Spleen (tissue), 11 donors: Measurements from ENCODE around the gene CAPN9. TPM values are rescaled to one million over a fixed set of nuclear protein-coding genes. Genes with fewer than 3 reads are reported as not detected.

Experiments
- DNase-seq: peaks from one replicate; pipeline ENCODE4 v3.0.0-alpha.2; 2020
- H3K27ac ChIP-seq, 8 donors: fragments of 200-600 bp; sonication (generic) in 7 of 8; 1 replicate in 4 of 8; 2 replicates in 4 of 8; pipeline versions ENCODE4 v1.5.0 to v1.8.0; 2016 to 2021; ENCODE audit warnings: inconsistent platforms in 4 of 8, mild to moderate bottlenecking in 4 of 8, moderate library complexity in 1 of 8
- H3K27me3 ChIP-seq, 7 donors: fragments of 200-600 bp; sonication (generic) in 6 of 7; replicated peaks in 1 of 7; 1 replicate in 4 of 7; 2 replicates in 3 of 7; pipeline versions ENCODE4 v1.5.0 to v1.8.0; 2016 to 2021; ENCODE audit warnings: inconsistent platforms in 3 of 7, mild to moderate bottlenecking in 1 of 7
- H3K36me3 ChIP-seq, 6 donors: fragments of 200-600 bp; sonication (generic) in 5 of 6; 1 replicate in 4 of 6; 2 replicates in 2 of 6; pipeline versions ENCODE4 v1.5.0 to v1.8.0; 2016 to 2021; ENCODE audit warnings: inconsistent platforms in 2 of 6
- H3K4me1 ChIP-seq, 6 donors: fragments of 200-600 bp; sonication (generic) in 5 of 6; 1 replicate in 3 of 6; 2 replicates in 3 of 6; pipeline versions ENCODE4 v1.5.0 to v1.8.0; 2016 to 2021; ENCODE audit warnings: inconsistent platforms in 3 of 6
- H3K4me3 ChIP-seq, 8 donors: fragments of 200-600 bp; sonication (generic) in 7 of 8; 1 replicate in 4 of 8; 2 replicates in 4 of 8; pipeline versions ENCODE4 v1.5.0 to v1.8.0; 2016 to 2021; ENCODE audit warnings: inconsistent platforms in 4 of 8, mild to moderate bottlenecking in 4 of 8, moderate library complexity in 2 of 8
- H3K9me3 ChIP-seq, 8 donors: fragments of 200-600 bp; sonication (generic) in 7 of 8; 1 replicate in 4 of 8; 2 replicates in 4 of 8; pipeline versions ENCODE4 v1.5.0 to v1.8.0; 2016 to 2021; ENCODE audit warnings: inconsistent platforms in 4 of 8
- POLR2A ChIP-seq, 3 donors: fragments of 450-650 bp; IDR thresholded peaks; one replicate each; pipeline ENCODE4 v1.5.1; 2017; ENCODE audit warnings: antibody characterized with exemption in 3 of 3, mild to moderate bottlenecking in 1 of 3
- POLR2AphosphoS5 ChIP-seq, 3 donors: sonication (generic); formaldehyde crosslinking; IDR thresholded peaks; one replicate each; pipeline ENCODE4 v1.5.1; 2017; ENCODE audit warnings: antibody characterized with exemption in 3 of 3
- WGBS, 5 donors: extraction: QIAGEN DNeasy Blood & Tissue Kit in 3 of 5; methylation state at CpG; one replicate each; pipeline versions ENCODE4 v1.1.5 to v1.1.7; 2013 to 2018; 5-methylcytosine and 5-hydroxymethylcytosine counted together
- intact Hi-C: fragments of 100-400 bp; cut with DNase I; formaldehyde crosslinking; loops from one replicate; pipeline ENCODE4 v1.15.0; 2023; ENCODE audit warnings: low total_unique reads
- polyA plus RNA-seq, 3 donors: library from polyadenylated mRNA; stranded (reverse); fragments of 200-250 nt; gene quantifications; one replicate each; pipeline ENCODE4 v1.2.1, GENCODE V29; 2013
- total RNA-seq, 7 donors: library from RNA; depleted of rRNA in 3 of 7; stranded (reverse); fragments of >200 nt in 3 of 7; fragmentation: NEBNext Ultra II Directional in 4 of 7; extraction: Animal tissue kit (Norgen Biotek cat#: 25700) in 4 of 7; gene quantifications; one replicate each; pipeline versions ENCODE4 v1.1.0 to v1.2.1, GENCODE V29; 2016 to 2021
- TF ChIP-seq, protein P1 (sequence below), 11 experiments: fragments of 200-600 bp in 7 of 11; fragments of 450-650 bp in 4 of 11; sonication (generic) in 4 of 11; IDR thresholded peaks in 8 of 11; conservative IDR thresholded peaks in 3 of 11; 1 replicate in 7 of 11; 2 replicates in 4 of 11; pipeline versions ENCODE4 v1.4.0 to v1.8.0; 2016 to 2021; ENCODE audit warnings: antibody characterized with exemption in 11 of 11, inconsistent platforms in 4 of 11, mild to moderate bottlenecking in 1 of 11
- donor health status: healthy with polysubstance abuse.
- donor health status: DM: no; HTN: no; CAD: no; lungs with moderate emphysema.
- donor health status: DM: no; HTN: no; CAD: no.
- donor health status: Bipolar disorder and iron deficiency.
- donor health status: healthy.
- donor health status: DM: no; HTN: no; CAD: no.
- donor health status: DM: yes; HTN: yes; CAD: no.

Gene CAPN9
- total and polyA plus RNA-seq, 10 donors: 0.05 TPM; not detected in 9

DNA sequence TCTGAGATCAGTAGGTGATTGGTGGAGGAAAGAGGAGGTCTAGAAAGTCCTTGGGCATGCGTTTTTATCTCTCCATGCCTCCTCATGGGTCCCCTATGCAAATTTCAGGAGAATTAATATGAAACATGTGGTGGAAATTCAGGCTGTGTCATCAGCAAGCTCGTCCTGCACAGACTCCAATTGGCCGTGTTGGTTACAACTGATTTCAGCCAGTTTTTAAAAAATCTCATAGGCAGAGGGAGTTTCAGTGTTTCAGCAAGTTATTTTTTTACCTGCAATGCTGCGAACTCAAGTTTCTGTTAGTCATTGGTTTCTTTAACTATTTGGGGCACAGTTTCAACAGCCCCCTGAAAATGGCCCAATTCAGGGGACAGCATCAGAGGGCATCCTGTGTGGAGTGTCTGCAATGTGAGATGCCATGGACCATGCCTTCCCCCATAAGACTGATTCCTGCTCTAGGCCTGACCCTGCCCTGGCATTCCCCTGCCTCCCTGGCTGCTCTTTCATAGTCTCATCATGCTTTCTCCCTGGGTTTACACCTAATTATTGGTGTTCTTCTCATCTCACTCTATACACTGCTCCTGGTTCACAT lies 61.2 kb downstream of the CAPN9 start:
- Histone ChIP-seq H3K4me1 (no peaks in the 10 kb centered on the region), H3K4me3 (no peak overlapping the region), H3K9me3 (peaks cover 4 to 30% (median 17%) of the 10 kb centered on the region in 8 donors), H3K27ac (no peak overlapping the region), H3K36me3 (no peaks in the 10 kb centered on the region), H3K27me3 (no peaks in the 10 kb centered on the region)
- no peak for TF ChIP-seq POLR2AphosphoS5 (IDR thresholded peaks at IDR 0.05)
- TF ChIP-seq, protein P1, sequence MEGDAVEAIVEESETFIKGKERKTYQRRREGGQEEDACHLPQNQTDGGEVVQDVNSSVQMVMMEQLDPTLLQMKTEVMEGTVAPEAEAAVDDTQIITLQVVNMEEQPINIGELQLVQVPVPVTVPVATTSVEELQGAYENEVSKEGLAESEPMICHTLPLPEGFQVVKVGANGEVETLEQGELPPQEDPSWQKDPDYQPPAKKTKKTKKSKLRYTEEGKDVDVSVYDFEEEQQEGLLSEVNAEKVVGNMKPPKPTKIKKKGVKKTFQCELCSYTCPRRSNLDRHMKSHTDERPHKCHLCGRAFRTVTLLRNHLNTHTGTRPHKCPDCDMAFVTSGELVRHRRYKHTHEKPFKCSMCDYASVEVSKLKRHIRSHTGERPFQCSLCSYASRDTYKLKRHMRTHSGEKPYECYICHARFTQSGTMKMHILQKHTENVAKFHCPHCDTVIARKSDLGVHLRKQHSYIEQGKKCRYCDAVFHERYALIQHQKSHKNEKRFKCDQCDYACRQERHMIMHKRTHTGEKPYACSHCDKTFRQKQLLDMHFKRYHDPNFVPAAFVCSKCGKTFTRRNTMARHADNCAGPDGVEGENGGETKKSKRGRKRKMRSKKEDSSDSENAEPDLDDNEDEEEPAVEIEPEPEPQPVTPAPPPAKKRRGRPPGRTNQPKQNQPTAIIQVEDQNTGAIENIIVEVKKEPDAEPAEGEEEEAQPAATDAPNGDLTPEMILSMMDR (IDR thresholded peaks at IDR 0.05 in 8 of 11, conservative IDR thresholded peaks at IDR 0.05 in 3 of 11): no peak
- no peak for TF ChIP-seq POLR2A (IDR thresholded peaks at IDR 0.05)
- no peak for DNase-seq
- intact Hi-C loops: no loop called here
- 75 to 86% (median 81%) methylated on average over 4 of the region's 4 CpGs for WGBS, 5 donors

- peaks cover 4 to 35% (median 23%) of the 10 kb centered on the region in 8 donors for H3K9me3 ChIP-seq
- H3K27ac ChIP-seq: no peak overlapping the region
- H3K4me1 ChIP-seq: no peaks in the 10 kb centered on the region
- no peak overlapping the region for H3K4me3 ChIP-seq
- no peak for DNase-seq
- no peaks in the 10 kb centered on the region for H3K27me3 ChIP-seq
- whole genome bisulfite sequencing, 5 donors: 77 to 91% (median 83%) methylated on average over 8 of the region's 8 CpGs
- H3K36me3 ChIP-seq: no peaks in the 10 kb centered on the region
- intact Hi-C loops: no loop called here
- no peak for TF ChIP-seq POLR2AphosphoS5 (IDR thresholded peaks at IDR 0.05)
- TF ChIP-seq, protein P1 (IDR thresholded peaks at IDR 0.05 in 8 of 11, conservative IDR thresholded peaks at IDR 0.05 in 3 of 11): no peak
- TF ChIP-seq POLR2A (IDR thresholded peaks at IDR 0.05): no peak
These were observed 62.2 kb downstream of the CAPN9 start for GRCh38 chr1:230809256-230809990.

GRCh38 chr1:230812568-230812967 lies 65.4 kb downstream of the CAPN9 start:
- H3K27me3 ChIP-seq: no peaks in the 10 kb centered on the region
- peaks cover 4 to 28% (median 22%) of the 10 kb centered on the region in 8 donors for H3K9me3 ChIP-seq
- H3K4me3 ChIP-seq: no peak overlapping the region
- no peaks in the 10 kb centered on the region for H3K36me3 ChIP-seq
- no peaks in the 10 kb centered on the region for H3K4me1 ChIP-seq
- intact Hi-C loops: no loop called here
- H3K27ac ChIP-seq: no peak overlapping the region
- TF ChIP-seq POLR2AphosphoS5 (IDR thresholded peaks at IDR 0.05): no peak
- TF ChIP-seq POLR2A (IDR thresholded peaks at IDR 0.05): no peak
- TF ChIP-seq, protein P1 (IDR thresholded peaks at IDR 0.05 in 8 of 11, conservative IDR thresholded peaks at IDR 0.05 in 3 of 11): no peak
- WGBS, 5 donors: 90 to 97% (median 92%) methylated on average over 2 of the region's 2 CpGs
- no peak for DNase-seq

DNA sequence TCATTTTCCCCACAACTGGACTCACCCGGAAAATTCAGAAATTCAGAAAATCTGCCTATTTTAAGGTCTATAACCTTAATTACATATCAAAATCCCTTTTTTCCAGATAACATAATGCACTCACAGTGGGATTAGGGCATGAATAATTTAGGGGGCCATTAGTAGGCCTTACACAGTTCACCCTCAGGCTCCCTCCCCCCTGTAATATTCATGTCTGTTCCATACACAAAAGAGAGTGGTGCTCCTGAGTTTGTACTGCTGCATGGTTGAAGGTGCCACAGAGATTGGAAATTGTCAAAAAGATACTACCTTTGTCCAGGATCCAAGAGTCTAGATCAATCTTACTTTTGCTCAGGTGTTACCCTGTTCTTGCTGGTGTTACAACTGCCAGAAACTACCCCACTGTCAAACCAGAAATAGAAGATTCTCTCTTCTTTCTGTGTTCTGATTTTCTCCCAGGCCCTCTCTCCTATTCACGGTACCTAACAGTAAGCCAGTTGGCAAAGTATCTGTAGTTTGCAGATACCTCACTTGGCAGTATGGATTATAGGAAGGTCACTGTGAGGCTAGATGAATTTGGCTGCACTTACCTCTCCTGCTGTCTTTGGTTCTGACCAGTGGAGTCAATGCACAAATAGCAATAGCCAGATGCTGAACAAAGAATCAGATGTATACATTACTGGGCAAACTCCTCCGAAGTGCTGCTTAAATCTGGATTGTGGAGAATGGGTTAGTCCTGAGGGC lies 67.9 kb downstream of the CAPN9 start:
- TF ChIP-seq POLR2A (IDR thresholded peaks at IDR 0.05) (no peak), POLR2AphosphoS5 (IDR thresholded peaks at IDR 0.05) (no peak)
- TF ChIP-seq, protein P1 (IDR thresholded peaks at IDR 0.05 in 8 of 11, conservative IDR thresholded peaks at IDR 0.05 in 3 of 11): no peak
- WGBS, 5 donors: 56 to 84% (median 58%) methylated on average over 3 of the region's 3 CpGs
- intact Hi-C loops: no loop called here

More for the DNA sequence above, 67.9 kb downstream of the CAPN9 start:
- H3K9me3 ChIP-seq: peaks cover 4 to 28% (median 22%) of the 10 kb centered on the region in 8 donors
- no peaks in the 10 kb centered on the region for H3K27me3 ChIP-seq
- H3K4me3 ChIP-seq: no peak overlapping the region
- H3K4me1 ChIP-seq: no peaks in the 10 kb centered on the region
- no peak for DNase-seq
- no peak overlapping the region for H3K27ac ChIP-seq
- H3K36me3 ChIP-seq: no peaks in the 10 kb centered on the region
